Panc1 (cell line): ENCODE data around the gene PPP2R3A. TPM values are rescaled to one million over a fixed set of nuclear protein-coding genes. Genes with fewer than 3 reads are reported as not detected.

ENCODE experiments used
- ATAC-seq: fragments of 200-7000 bp; cut with Tn5 transposase; 2 replicates; pipeline ENCODE4 v1.9.1; 2020; ENCODE audit warnings: mild to moderate bottlenecking, moderate library complexity
- BruUV-seq: library from RNA; stranded (reverse); fragments of 400-500 nt; replicated peaks from 2 replicates; lab custom pipeline; 2021; lab: Mats Ljungman, UMichigan
- CTCF ChIA-PET: fragments of 300-600 bp; sonication (Branson Sonifier 250); formaldehyde crosslinking; loops from one replicate; lab custom pipeline; 2022; ENCODE audit warnings: antibody characterized with exemption; lab: Charles Lee
- POLR2A ChIA-PET: fragments of 300-600 bp; sonication (Branson Sonifier 250); formaldehyde crosslinking; loops from one replicate; lab custom pipeline; 2022; ENCODE audit warnings: antibody characterized with exemption; lab: Charles Lee
- DNase-seq: peaks from one replicate; pipeline ENCODE4 v3.0.0-alpha.2; 2010; ENCODE audit warnings: low read depth, low spot score
- H3K27ac ChIP-seq: 2 replicates; pipeline ENCODE4 v1.5.1; 2011; ENCODE audit warnings: mild to moderate bottlenecking, low read length, inconsistent platforms
- H3K27me3 ChIP-seq: fragments of 200-500 bp; sonication (Bioruptor generic); 2 replicates; pipeline ENCODE4 v1.6.0; 2014; ENCODE audit warnings: low read length, inconsistent platforms; ENCODE audit not compliant: control insufficient read depth, insufficient read depth
- H3K36me3 ChIP-seq: fragments of 200-500 bp; sonication (Bioruptor generic); 2 replicates; pipeline ENCODE4 v1.5.1; 2014; ENCODE audit warnings: inconsistent platforms, mild to moderate bottlenecking, low read length, moderate library complexity; ENCODE audit not compliant: control insufficient read depth, insufficient read depth
- H3K4me1 ChIP-seq: 2 replicates; pipeline ENCODE4 v1.5.1; 2011; ENCODE audit warnings: inconsistent platforms, mild to moderate bottlenecking, low read length, moderate library complexity; ENCODE audit not compliant: control insufficient read depth, insufficient read depth
- H3K4me3 ChIP-seq, 2 experiments: 2 replicates each; pipeline ENCODE4 v1.5.1; 2011 to 2012; ENCODE audit warnings: low read depth in 2 of 2, low read length in 2 of 2, mild to moderate bottlenecking in 2 of 2, inconsistent platforms in 1 of 2, moderate library complexity in 1 of 2
- H3K9me3 ChIP-seq: fragments of 200-500 bp; sonication (Bioruptor generic); 2 replicates; pipeline ENCODE4 v1.5.1; 2014; ENCODE audit warnings: low read depth, mild to moderate bottlenecking, inconsistent platforms, low read length, moderate library complexity; ENCODE audit not compliant: control insufficient read depth, insufficient read depth
- CTCF ChIP-seq: fragments of 450-650 bp; IDR thresholded peaks from 2 replicates; pipeline ENCODE4 v1.5.1; 2017; ENCODE audit warnings: mild to moderate bottlenecking
- POLR2AphosphoS5 ChIP-seq: IDR thresholded peaks from 2 replicates; pipeline ENCODE4 v1.6.1; 2012; ENCODE audit warnings: mild to moderate bottlenecking, low read depth, low read length, moderate library complexity
- SIN3A ChIP-seq: IDR thresholded peaks from 2 replicates; pipeline ENCODE4 v1.6.1; 2012; ENCODE audit warnings: low read depth, mild to moderate bottlenecking, low read length, moderate library complexity, borderline replicate concordance; ENCODE audit not compliant: insufficient read depth
- TCF7L2 ChIP-seq: IDR thresholded peaks from 2 replicates; pipeline ENCODE4 v1.6.1; 2011; ENCODE audit warnings: mild to moderate bottlenecking, low read depth, low read length, inconsistent platforms
- in situ Hi-C: cut with HindIII; loops from 2 replicates; pipeline ENCODE4 v1.10.0; 2016; ENCODE audit warnings: low sequenced_read_pairs, low pct_unique_long_range_greater_than_20kb
- intact Hi-C: fragments of 100-400 bp; cut with micrococcal nuclease; formaldehyde crosslinking; loops from one replicate; pipeline ENCODE4 v1.10.0; 2022; ENCODE audit not compliant: unreplicated experiment
- total RNA-seq: library from RNA; stranded (reverse); gene quantifications from one replicate; pipeline ENCODE4 v1.2.1, GENCODE V29; 2021; ENCODE audit not compliant: unreplicated experiment
- TF ChIP-seq, protein P1 (sequence below), 2 experiments: IDR thresholded peaks; 2 replicates each; pipeline ENCODE4 v1.6.1; 2011 to 2012; ENCODE audit warnings: low read depth in 2 of 2, control low read depth in 1 of 2, low read length in 1 of 2, mild to moderate bottlenecking in 1 of 2, moderate library complexity in 1 of 2; ENCODE audit not compliant: insufficient read depth in 1 of 2

The PPP2R3A gene
- total RNA-seq, 1 experiment from 2014 or later = 8.1 TPM

- no peak overlapping the region for H3K27ac ChIP-seq
- H3K9me3 ChIP-seq = no peaks in the 10 kb centered on the region
- POLR2A ChIA-PET = no interaction called here
- no peak for TF ChIP-seq POLR2AphosphoS5
- no peak for TF ChIP-seq SIN3A
- TF ChIP-seq CTCF = no peak
- TF ChIP-seq, protein P1, sequence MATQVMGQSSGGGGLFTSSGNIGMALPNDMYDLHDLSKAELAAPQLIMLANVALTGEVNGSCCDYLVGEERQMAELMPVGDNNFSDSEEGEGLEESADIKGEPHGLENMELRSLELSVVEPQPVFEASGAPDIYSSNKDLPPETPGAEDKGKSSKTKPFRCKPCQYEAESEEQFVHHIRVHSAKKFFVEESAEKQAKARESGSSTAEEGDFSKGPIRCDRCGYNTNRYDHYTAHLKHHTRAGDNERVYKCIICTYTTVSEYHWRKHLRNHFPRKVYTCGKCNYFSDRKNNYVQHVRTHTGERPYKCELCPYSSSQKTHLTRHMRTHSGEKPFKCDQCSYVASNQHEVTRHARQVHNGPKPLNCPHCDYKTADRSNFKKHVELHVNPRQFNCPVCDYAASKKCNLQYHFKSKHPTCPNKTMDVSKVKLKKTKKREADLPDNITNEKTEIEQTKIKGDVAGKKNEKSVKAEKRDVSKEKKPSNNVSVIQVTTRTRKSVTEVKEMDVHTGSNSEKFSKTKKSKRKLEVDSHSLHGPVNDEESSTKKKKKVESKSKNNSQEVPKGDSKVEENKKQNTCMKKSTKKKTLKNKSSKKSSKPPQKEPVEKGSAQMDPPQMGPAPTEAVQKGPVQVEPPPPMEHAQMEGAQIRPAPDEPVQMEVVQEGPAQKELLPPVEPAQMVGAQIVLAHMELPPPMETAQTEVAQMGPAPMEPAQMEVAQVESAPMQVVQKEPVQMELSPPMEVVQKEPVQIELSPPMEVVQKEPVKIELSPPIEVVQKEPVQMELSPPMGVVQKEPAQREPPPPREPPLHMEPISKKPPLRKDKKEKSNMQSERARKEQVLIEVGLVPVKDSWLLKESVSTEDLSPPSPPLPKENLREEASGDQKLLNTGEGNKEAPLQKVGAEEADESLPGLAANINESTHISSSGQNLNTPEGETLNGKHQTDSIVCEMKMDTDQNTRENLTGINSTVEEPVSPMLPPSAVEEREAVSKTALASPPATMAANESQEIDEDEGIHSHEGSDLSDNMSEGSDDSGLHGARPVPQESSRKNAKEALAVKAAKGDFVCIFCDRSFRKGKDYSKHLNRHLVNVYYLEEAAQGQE (IDR thresholded peaks at IDR 0.05; ENCODE audit: insufficient read depth in 1 of 2, low read depth in 2 of 2, low read length in 1 of 2) = no peak
- TF ChIP-seq TCF7L2 = no peak
- intact Hi-C loops = no loop called here
- H3K4me3 ChIP-seq = no peak overlapping the region
- H3K36me3 ChIP-seq = no peaks in the 10 kb centered on the region
- no peaks in the 10 kb centered on the region for H3K27me3 ChIP-seq
- CTCF ChIA-PET = no interaction called here
- ATAC-seq (0 out of 2 replicates have a peak, but pooled peaks have one; percentile 34), DNase-seq (no peak)
- no peaks in the 10 kb centered on the region for H3K4me1 ChIP-seq
- no TSS peak for BruUV-seq
- in situ Hi-C loops = no loop called here
These were observed 16.9 kb downstream of the PPP2R3A start for GRCh38 chr3:135982404-135982761.

GRCh38 chr3:135982922-135983581, 17.5 kb downstream of the PPP2R3A start:
- POLR2A ChIA-PET = no interaction called here
- BruUV-seq = no TSS peak
- peak; percentile 71; the same call in 1 of the 2 replicates for ATAC-seq
- CTCF ChIA-PET = no interaction called here
- in situ Hi-C loops (no loop called here), intact Hi-C loops (no loop called here)
- peak; percentile 64 for DNase-seq
- Histone ChIP-seq H3K9me3 (no peaks in the 10 kb centered on the region), H3K27me3 (no peaks in the 10 kb centered on the region), H3K36me3 (no peaks in the 10 kb centered on the region), H3K27ac (no peak overlapping the region), H3K4me1 (no peaks in the 10 kb centered on the region), H3K4me3 (no peak overlapping the region)
- TF ChIP-seq SIN3A (no peak), TCF7L2 (no peak), CTCF (no peak), POLR2AphosphoS5 (no peak)
- TF ChIP-seq, protein P1 (IDR thresholded peaks at IDR 0.05; ENCODE audit: insufficient read depth in 1 of 2, low read depth in 2 of 2, low read length in 1 of 2) = no peak
